ENCODE measurements around the gene CAP2. TPM values are rescaled to one million over a fixed set of nuclear protein-coding genes. Genes with fewer than 3 reads are reported as not detected.

The CAP2 gene
- total and polyA plus RNA-seq, 2 experiments from 2014 or later: 6.7 to 9.1 TPM

DNA sequence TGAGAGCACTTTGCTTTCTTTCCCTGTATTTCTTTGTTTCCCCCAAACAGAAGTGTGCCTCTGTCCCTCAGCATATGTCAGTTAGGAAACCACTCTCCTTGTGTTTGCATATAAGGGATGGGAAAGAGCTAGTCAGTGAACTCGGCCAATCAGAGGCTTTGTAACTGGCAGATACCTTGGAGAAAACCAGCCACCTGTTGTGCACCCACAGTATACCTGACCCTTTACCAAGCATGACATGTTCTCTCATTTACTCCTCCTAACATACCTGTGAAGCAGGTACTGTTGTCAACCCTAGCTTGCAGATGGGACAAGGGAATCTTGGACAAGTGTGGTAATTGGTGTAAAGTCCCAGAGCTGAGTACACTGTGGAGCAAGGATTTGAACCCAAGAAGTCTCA lies 110.6 kb downstream of the CAP2 start:
- no peaks in the 10 kb centered on the region for H3K4me1 ChIP-seq (ENCODE audit: insufficient read depth)
- no peak overlapping the region for H3K4me3 ChIP-seq
- Mint-ChIP-seq H3K4me3 (no peak overlapping the region), H3K27me3 (ENCODE audit: insufficient read depth, low read depth, poor library complexity) (no peaks in the 10 kb centered on the region), H3K36me3 (ENCODE audit: low read depth) (no peaks in the 10 kb centered on the region; the same call in 1 of the 3 replicates), H3K9me3 (no peaks in the 10 kb centered on the region), H3K27ac (no peak overlapping the region), H3K4me1 (no peaks in the 10 kb centered on the region; the same call in 2 of the 3 replicates)
- H3K4me2 ChIP-seq: no peak overlapping the region
- TF ChIP-seq POLR2AphosphoS5 (IDR thresholded peaks at IDR 0.05; ENCODE audit: low read depth): no peak
- TF ChIP-seq EZH2phosphoT487 (IDR thresholded peaks at IDR 0.05; ENCODE audit: unreplicated experiment): no peak
- no peak for TF ChIP-seq NANOG (IDR thresholded peaks at IDR 0.05; ENCODE audit: borderline replicate concordance)
- no peak for TF ChIP-seq CREB1 (CRISPR knock-in tag; IDR thresholded peaks at IDR 0.05; ENCODE audit: low read depth)
- TF ChIP-seq ZNF114 (CRISPR knock-in tag; IDR thresholded peaks at IDR 0.05): no peak
- no peak for TF ChIP-seq JUNB (IDR thresholded peaks at IDR 0.05; ENCODE audit: unreplicated experiment)
- TF ChIP-seq EZH2 (IDR thresholded peaks at IDR 0.05; ENCODE audit: low read depth, unreplicated experiment): no peak
- TF ChIP-seq, protein P1, sequence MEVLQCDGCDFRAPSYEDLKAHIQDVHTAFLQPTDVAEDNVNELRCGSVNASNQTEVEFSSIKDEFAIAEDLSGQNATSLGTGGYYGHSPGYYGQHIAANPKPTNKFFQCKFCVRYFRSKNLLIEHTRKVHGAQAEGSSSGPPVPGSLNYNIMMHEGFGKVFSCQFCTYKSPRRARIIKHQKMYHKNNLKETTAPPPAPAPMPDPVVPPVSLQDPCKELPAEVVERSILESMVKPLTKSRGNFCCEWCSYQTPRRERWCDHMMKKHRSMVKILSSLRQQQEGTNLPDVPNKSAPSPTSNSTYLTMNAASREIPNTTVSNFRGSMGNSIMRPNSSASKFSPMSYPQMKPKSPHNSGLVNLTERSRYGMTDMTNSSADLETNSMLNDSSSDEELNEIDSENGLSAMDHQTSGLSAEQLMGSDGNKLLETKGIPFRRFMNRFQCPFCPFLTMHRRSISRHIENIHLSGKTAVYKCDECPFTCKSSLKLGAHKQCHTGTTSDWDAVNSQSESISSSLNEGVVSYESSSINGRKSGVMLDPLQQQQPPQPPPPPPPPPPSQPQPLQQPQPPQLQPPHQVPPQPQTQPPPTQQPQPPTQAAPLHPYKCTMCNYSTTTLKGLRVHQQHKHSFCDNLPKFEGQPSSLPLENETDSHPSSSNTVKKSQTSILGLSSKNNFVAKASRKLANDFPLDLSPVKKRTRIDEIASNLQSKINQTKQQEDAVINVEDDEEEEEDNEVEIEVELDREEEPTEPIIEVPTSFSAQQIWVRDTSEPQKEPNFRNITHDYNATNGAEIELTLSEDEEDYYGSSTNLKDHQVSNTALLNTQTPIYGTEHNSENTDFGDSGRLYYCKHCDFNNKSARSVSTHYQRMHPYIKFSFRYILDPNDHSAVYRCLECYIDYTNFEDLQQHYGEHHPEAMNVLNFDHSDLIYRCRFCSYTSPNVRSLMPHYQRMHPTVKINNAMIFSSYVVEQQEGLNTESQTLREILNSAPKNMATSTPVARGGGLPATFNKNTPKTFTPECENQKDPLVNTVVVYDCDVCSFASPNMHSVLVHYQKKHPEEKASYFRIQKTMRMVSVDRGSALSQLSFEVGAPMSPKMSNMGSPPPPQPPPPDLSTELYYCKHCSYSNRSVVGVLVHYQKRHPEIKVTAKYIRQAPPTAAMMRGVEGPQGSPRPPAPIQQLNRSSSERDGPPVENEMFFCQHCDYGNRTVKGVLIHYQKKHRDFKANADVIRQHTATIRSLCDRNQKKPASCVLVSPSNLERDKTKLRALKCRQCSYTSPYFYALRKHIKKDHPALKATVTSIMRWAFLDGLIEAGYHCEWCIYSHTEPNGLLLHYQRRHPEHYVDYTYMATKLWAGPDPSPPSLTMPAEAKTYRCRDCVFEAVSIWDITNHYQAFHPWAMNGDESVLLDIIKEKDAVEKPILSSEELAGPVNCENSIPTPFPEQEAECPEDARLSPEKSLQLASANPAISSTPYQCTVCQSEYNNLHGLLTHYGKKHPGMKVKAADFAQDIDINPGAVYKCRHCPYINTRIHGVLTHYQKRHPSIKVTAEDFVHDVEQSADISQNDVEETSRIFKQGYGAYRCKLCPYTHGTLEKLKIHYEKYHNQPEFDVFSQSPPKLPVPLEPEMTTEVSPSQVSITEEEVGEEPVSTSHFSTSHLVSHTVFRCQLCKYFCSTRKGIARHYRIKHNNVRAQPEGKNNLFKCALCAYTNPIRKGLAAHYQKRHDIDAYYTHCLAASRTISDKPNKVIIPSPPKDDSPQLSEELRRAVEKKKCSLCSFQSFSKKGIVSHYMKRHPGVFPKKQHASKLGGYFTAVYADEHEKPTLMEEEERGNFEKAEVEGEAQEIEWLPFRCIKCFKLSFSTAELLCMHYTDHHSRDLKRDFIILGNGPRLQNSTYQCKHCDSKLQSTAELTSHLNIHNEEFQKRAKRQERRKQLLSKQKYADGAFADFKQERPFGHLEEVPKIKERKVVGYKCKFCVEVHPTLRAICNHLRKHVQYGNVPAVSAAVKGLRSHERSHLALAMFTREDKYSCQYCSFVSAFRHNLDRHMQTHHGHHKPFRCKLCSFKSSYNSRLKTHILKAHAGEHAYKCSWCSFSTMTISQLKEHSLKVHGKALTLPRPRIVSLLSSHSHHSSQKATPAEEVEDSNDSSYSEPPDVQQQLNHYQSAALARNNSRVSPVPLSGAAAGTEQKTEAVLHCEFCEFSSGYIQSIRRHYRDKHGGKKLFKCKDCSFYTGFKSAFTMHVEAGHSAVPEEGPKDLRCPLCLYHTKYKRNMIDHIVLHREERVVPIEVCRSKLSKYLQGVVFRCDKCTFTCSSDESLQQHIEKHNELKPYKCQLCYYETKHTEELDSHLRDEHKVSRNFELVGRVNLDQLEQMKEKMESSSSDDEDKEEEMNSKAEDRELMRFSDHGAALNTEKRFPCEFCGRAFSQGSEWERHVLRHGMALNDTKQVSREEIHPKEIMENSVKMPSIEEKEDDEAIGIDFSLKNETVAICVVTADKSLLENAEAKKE (CRISPR knock-in tag; IDR thresholded peaks at IDR 0.05): no peak
- no peak for TF ChIP-seq ZNF331 (CRISPR knock-in tag; IDR thresholded peaks at IDR 0.05; ENCODE audit: low read depth)
- TF ChIP-seq STAT1 (IDR thresholded peaks at IDR 0.05; ENCODE audit: unreplicated experiment): no peak
- TF ChIP-seq, protein P2, sequence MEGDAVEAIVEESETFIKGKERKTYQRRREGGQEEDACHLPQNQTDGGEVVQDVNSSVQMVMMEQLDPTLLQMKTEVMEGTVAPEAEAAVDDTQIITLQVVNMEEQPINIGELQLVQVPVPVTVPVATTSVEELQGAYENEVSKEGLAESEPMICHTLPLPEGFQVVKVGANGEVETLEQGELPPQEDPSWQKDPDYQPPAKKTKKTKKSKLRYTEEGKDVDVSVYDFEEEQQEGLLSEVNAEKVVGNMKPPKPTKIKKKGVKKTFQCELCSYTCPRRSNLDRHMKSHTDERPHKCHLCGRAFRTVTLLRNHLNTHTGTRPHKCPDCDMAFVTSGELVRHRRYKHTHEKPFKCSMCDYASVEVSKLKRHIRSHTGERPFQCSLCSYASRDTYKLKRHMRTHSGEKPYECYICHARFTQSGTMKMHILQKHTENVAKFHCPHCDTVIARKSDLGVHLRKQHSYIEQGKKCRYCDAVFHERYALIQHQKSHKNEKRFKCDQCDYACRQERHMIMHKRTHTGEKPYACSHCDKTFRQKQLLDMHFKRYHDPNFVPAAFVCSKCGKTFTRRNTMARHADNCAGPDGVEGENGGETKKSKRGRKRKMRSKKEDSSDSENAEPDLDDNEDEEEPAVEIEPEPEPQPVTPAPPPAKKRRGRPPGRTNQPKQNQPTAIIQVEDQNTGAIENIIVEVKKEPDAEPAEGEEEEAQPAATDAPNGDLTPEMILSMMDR (conservative IDR thresholded peaks at IDR 0.05; ENCODE audit: low read depth in 2 of 2): no peak
- TF ChIP-seq, protein P3, sequence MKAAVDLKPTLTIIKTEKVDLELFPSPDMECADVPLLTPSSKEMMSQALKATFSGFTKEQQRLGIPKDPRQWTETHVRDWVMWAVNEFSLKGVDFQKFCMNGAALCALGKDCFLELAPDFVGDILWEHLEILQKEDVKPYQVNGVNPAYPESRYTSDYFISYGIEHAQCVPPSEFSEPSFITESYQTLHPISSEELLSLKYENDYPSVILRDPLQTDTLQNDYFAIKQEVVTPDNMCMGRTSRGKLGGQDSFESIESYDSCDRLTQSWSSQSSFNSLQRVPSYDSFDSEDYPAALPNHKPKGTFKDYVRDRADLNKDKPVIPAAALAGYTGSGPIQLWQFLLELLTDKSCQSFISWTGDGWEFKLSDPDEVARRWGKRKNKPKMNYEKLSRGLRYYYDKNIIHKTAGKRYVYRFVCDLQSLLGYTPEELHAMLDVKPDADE (IDR thresholded peaks at IDR 0.05): no peak
- TF ChIP-seq, protein P4, sequence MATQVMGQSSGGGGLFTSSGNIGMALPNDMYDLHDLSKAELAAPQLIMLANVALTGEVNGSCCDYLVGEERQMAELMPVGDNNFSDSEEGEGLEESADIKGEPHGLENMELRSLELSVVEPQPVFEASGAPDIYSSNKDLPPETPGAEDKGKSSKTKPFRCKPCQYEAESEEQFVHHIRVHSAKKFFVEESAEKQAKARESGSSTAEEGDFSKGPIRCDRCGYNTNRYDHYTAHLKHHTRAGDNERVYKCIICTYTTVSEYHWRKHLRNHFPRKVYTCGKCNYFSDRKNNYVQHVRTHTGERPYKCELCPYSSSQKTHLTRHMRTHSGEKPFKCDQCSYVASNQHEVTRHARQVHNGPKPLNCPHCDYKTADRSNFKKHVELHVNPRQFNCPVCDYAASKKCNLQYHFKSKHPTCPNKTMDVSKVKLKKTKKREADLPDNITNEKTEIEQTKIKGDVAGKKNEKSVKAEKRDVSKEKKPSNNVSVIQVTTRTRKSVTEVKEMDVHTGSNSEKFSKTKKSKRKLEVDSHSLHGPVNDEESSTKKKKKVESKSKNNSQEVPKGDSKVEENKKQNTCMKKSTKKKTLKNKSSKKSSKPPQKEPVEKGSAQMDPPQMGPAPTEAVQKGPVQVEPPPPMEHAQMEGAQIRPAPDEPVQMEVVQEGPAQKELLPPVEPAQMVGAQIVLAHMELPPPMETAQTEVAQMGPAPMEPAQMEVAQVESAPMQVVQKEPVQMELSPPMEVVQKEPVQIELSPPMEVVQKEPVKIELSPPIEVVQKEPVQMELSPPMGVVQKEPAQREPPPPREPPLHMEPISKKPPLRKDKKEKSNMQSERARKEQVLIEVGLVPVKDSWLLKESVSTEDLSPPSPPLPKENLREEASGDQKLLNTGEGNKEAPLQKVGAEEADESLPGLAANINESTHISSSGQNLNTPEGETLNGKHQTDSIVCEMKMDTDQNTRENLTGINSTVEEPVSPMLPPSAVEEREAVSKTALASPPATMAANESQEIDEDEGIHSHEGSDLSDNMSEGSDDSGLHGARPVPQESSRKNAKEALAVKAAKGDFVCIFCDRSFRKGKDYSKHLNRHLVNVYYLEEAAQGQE (IDR thresholded peaks at IDR 0.05; ENCODE audit: unreplicated experiment): no peak
- peak; percentile 4 for DNase-seq (ENCODE audit: low spot score)
- H3K27ac ChIP-seq (ENCODE audit: low read depth): no peak overlapping the region
- peak; percentile 80 for ATAC-seq
- no peaks in the 10 kb centered on the region for H3K36me3 ChIP-seq (ENCODE audit: insufficient read depth)
- no peaks in the 10 kb centered on the region for H3K27me3 ChIP-seq (ENCODE audit: insufficient read depth)
- no peaks in the 10 kb centered on the region; the same call in 1 of the 2 replicates for H3K9me2 ChIP-seq (ENCODE audit: insufficient read depth)
- no peaks in the 10 kb centered on the region for H3K79me2 ChIP-seq (replicated peaks; ENCODE audit: insufficient read depth)
- H4K20me1 ChIP-seq (replicated peaks; ENCODE audit: insufficient read depth): no peaks in the 10 kb centered on the region
- H2AFZ ChIP-seq: no peak overlapping the region
- no peaks in the 10 kb centered on the region for H3F3A ChIP-seq (replicated peaks; ENCODE audit: low read depth)

Data from GM23338 (cell line).